GM12892 (cell line): ENCODE measurements around the gene MATN1.

Experiments used
- DNase-seq: peaks from one replicate; pipeline ENCODE4 v3.0.0; 2011; ENCODE audit not compliant: insufficient read length
- FAIRE-seq: peaks from 2 replicates; lab custom pipeline; 2011; peaks lifted over from hg19 to GRCh38; lab: Jason Lieb, UNC
- POLR2A ChIP-seq: IDR thresholded peaks from 2 replicates; pipeline ENCODE4 v1.6.1; 2011; ENCODE audit warnings: low read depth, low read length, control low read depth
- POLR2AphosphoS5 ChIP-seq: IDR thresholded peaks from 2 replicates; pipeline ENCODE4 v1.6.1; 2011; ENCODE audit warnings: low read depth, low read length, control low read depth
- TAF1 ChIP-seq: IDR thresholded peaks from 2 replicates; pipeline ENCODE4 v1.6.1; 2011; ENCODE audit warnings: low read depth, mild to moderate bottlenecking, control low read depth, low read length, borderline replicate concordance

The MATN1 gene

GRCh38 chr1:30734106-30734505, 10.7 kb upstream of the MATN1 start:
- FAIRE-seq, result no peak
- TF ChIP-seq POLR2A (no peak), POLR2AphosphoS5 (no peak), TAF1 (no peak)
- DNase-seq, result no peak

- TF ChIP-seq POLR2AphosphoS5 (no peak), POLR2A (no peak), TAF1 (no peak)
- DNase-seq (no peak), FAIRE-seq (no peak)
Measured at GRCh38 chr1:30733493-30733892, 10.1 kb upstream of the MATN1 start.

GRCh38 chr1:30732277-30732996, 9.1 kb upstream of the MATN1 start:
- peak; percentile 86 for FAIRE-seq
- DNase-seq, result no peak
- TF ChIP-seq POLR2A (peak; percentile 71; the same call in 1 of the 2 replicates), POLR2AphosphoS5 (peak; percentile 74; the same call in 1 of the 2 replicates), TAF1 (no peak)

GRCh38 chr1:30731806-30732276, 8.5 kb upstream of the MATN1 start:
- FAIRE-seq, result peak; percentile 65
- TF ChIP-seq POLR2AphosphoS5 (no peak), POLR2A (no peak), TAF1 (no peak)
- DNase-seq, result no peak

GRCh38 chr1:30731109-30731805, 7.9 kb upstream of the MATN1 start:
- DNase-seq, result no peak
- peak; percentile 71 for FAIRE-seq
- no peak for TF ChIP-seq TAF1
- no peak for TF ChIP-seq POLR2AphosphoS5
- no peak for TF ChIP-seq POLR2A

GRCh38 chr1:30730346-30731108, 7.1 kb upstream of the MATN1 start:
- TF ChIP-seq POLR2AphosphoS5 (no peak), TAF1 (no peak), POLR2A (no peak)
- peak; percentile 77 for FAIRE-seq
- DNase-seq, result no peak

GRCh38 chr1:30729901-30730300, 6.5 kb upstream of the MATN1 start:
- no peak for TF ChIP-seq POLR2AphosphoS5
- no peak for TF ChIP-seq POLR2A
- no peak for TF ChIP-seq TAF1
- DNase-seq (no peak), FAIRE-seq (no peak)

GRCh38 chr1:30728832-30729638, 5.7 kb upstream of the MATN1 start:
- DNase-seq, result no peak

GRCh38 chr1:30728340-30728739, 5.0 kb upstream of the MATN1 start:
- FAIRE-seq, result no peak

More at GRCh38 chr1:30728832-30729638, 5.7 kb upstream of the MATN1 start:
- no peak for FAIRE-seq
- TF ChIP-seq POLR2A, result no peak

GRCh38 chr1:30727824-30728223, 4.4 kb upstream of the MATN1 start:
- FAIRE-seq, result no peak
- DNase-seq, result no peak
- TF ChIP-seq POLR2A, result no peak
- TF ChIP-seq TAF1, result no peak
- no peak for TF ChIP-seq POLR2AphosphoS5

More at GRCh38 chr1:30728340-30728739, 5.0 kb upstream of the MATN1 start:
- DNase-seq, result no peak
- TF ChIP-seq POLR2AphosphoS5 (no peak), POLR2A (no peak), TAF1 (no peak)
